Astrocyte of the spinal cord (primary cell): ENCODE data around the gene TENM3.

Source experiments
- DNase-seq: peaks from one replicate; pipeline ENCODE4 v3.0.0; 2011; ENCODE audit warnings: low read depth, low spot score
- H3K4me3 ChIP-seq: 2 replicates; pipeline ENCODE4 v1.5.1; 2011; ENCODE audit warnings: low read depth, mild to moderate bottlenecking, low read length, moderate library complexity
- CTCF ChIP-seq: IDR thresholded peaks from 2 replicates; pipeline ENCODE4 v1.5.1; 2012; ENCODE audit warnings: low read depth, mild to moderate bottlenecking, low read length, inconsistent platforms
- in situ Hi-C: cut with HindIII; loops from 2 replicates; pipeline ENCODE4 v1.10.0; 2017; ENCODE audit warnings: low sequenced_read_pairs

TENM3 gene

GRCh38 chr4:182343453-182343852, 100.3 kb downstream of the TENM3 start:
- TF ChIP-seq CTCF = no peak
- no peak for DNase-seq
- in situ Hi-C loops = no loop called here
- no peak overlapping the region for H3K4me3 ChIP-seq

GRCh38 chr4:182344968-182345367, 101.8 kb downstream of the TENM3 start:
- no peak overlapping the region for H3K4me3 ChIP-seq
- TF ChIP-seq CTCF = no peak
- DNase-seq = no peak
- in situ Hi-C loops = no loop called here

- no peak for DNase-seq
- in situ Hi-C loops = no loop called here
- no peak for TF ChIP-seq CTCF
- H3K4me3 ChIP-seq = no peak overlapping the region
These were observed 103.0 kb downstream of the TENM3 start for GRCh38 chr4:182346250-182346649.

- no peak for DNase-seq
- no peak overlapping the region for H3K4me3 ChIP-seq
- TF ChIP-seq CTCF = no peak
- in situ Hi-C loops = no loop called here
These were observed 103.6 kb downstream of the TENM3 start for GRCh38 chr4:182346675-182347375.

- in situ Hi-C loops = no loop called here
- no peak for DNase-seq
- no peak for TF ChIP-seq CTCF
- H3K4me3 ChIP-seq = no peak overlapping the region
These were observed 105.7 kb downstream of the TENM3 start for GRCh38 chr4:182348779-182349326.

GRCh38 chr4:182350041-182350440, 106.8 kb downstream of the TENM3 start:
- no peak for TF ChIP-seq CTCF
- no peak for DNase-seq
- in situ Hi-C loops = no loop called here
- no peak overlapping the region for H3K4me3 ChIP-seq
